T-helper 1 cell (primary cell): Measurements from ENCODE around the gene BEST2.
A peak's percentile ranks its signal among the peaks of the same experiment; 100 is the strongest.

Experiments used
- DNase-seq, 5 donors: peaks; one replicate each; pipeline ENCODE4 v3.0.0-alpha.2; 2012 to 2020

BEST2 gene

DNA sequence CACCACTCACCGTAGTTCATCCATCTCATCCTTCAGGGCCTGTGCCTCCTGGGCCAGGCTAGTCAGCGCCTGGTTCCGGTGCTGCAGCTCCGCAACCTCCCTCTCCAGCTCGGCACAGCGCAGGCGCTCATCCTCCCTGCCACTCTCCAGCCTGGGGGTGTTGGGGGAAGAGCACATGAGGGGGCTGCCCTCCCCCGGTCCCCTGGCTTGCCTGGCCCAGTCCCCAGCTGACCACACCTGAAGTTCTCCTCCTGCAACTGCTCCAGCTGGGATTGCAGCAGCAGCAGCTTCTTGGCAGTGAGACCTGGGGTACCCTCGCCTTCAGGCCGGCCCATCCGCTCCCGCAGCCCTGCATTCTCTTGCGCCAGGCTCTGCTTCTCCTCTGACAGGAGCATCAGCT, 19.3 kb downstream of the BEST2 start:
- DNase-seq = no peak

- no peak for DNase-seq
Observed at GRCh38 chr19:12772323-12772722, 20.7 kb downstream of the BEST2 start.

DNA sequence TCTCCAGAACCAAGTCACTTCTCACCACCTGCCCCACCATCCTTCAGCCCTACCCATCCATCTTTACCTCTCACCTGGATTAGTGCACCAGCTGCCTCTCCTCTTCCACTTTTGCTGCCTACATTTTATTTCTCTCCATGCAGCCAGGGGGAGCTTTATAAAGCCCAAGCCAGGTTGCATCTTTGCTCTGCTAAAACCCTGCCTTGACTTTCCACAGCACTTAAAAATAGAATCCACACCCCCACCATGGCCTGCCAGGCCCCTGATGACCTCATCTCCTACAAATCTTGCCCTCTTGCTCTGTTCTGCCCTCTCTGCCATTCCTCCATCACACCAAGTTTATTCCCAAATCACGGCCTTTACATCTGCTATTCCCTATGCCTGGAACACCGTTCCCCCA, 22.0 kb downstream of the BEST2 start:
- no peak for DNase-seq

DNA sequence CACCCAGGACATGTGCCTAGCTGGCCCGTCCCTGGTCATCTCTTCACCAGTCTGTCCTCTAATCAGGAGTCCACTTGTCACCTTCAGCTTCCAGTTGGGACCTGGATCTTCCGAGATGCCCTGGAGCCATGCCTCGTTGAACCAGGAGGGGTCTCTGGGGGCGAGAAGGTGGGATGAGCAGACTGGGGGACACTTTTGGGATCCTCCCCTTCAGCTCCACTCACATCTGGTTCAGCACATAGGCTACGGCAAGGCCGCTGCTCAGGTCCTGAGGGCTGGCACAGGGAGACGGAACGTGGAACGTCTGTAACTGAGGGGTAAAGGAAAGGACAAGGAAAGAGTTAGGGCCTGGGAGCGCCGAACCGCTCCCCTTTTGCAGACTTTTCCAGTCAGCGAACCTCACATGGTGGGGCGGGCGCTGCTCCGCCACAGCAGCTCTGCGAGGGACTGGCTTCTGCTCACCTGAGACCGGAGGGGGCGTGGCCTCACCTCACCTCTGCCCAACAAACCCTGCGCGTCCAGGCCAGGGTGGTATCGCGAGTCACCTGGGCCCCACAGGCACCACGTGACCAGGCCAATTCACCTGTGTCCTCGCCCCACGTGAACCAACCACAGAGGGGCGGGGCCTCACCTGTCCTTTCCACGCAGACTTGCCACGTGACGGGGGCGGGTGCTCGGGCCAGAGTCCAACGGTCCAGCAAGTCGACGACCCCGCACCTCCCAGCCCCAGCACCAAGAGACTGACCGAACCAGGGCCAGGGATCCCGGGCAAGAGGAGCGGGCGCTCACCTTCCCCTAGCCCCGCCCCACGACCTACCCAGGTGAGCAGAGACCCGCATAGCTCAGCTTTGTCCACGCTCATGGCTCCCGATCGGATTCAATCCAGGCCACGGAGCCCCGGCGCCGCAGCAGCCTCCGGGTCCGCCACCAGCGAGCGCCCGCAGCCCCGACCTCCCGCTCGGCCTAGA, 23.3 kb downstream of the BEST2 start, which contains the start of gene HOOK2:
HOOK2 (minus strand) TSS at position 965 of the 968 bp plus-strand sequence; CDS start at position 862, 103 bp downstream.
- peak in 1 of 5 donors; percentile 45 for DNase-seq

DNA sequence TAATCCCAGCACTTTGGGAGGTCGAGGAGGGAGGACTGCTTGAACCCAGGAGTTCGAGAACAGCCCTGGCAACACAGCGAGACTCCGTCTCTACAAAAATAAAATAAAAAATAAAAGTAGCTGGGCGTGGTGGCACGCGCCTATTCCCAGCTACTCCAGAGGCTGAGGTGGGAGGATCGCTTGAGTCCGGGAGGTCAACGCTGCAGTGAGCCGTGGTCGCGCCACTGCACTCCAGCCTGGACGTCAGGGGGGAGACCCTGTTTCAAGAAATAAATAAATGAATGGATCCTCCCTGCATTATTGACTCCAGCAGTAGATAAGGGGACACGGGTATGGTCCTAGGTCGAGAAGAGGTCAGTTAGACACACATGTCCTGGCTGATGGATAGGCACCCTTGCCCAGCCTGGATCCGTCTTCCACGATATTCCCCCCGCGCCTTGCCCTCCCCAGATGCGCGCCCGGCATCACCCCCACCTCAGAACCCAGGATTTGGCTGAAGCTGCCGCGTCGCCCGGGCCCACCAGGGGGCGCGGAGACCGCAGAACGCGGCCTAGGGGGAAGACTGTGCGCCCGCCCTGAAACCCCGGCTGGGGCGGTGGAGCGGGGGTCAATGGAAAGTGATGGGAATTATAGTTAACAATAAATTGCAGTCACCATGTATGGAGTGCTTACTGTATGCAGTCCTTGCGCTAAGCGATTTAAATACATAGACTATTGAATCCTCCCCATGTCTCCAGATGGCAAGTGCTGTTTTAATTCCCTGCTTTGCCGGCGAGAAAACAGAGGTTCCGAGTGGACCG, 25.8 kb downstream of the BEST2 start:
- DNase-seq = peak; percentile 53 to 80 (median 70)

DNA sequence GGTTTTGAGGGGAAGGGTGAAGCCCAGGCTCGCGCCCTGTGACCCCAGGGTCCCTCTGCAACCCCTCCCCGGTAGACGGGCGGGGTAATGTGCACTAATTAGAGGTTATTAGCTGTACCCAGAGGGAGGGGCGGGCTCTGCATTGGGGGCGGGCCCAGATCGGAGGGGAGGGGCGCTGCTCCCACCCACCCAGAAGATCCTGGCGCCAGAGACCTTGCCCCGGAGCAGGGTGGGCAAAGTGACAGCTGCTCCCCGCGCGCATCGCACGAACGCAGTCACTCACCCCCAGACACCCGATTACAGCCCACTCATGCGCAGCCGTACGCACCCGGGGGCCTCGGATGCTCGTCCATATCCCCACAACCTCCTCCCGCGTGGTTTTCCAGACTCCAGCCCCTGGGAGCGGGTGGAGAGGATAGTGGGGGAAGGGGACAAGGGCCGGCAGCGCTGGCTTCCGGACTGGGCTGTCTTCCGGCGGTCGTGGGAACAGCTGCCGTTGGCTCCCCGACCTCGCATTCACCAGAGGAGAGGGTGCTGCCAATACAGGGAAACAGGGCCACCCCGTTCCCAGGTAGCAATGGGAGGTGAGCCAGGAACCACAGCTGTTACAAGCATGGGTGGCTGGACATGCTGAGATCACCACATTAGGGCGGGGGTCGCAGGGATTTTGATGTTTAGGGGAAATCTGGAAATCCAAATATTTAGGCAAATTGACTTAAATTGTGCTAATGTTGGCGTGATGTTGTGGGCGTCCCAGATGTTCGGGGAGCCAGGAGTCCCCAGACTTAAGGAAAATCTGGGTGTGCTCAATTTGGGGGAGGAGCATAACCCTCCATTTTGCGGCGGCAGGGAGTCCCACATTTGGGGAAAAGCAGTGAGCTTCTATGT, 26.7 kb downstream of the BEST2 start:
- peak in 2 of 5 donors; percentile 37 to 67 for DNase-seq

DNA sequence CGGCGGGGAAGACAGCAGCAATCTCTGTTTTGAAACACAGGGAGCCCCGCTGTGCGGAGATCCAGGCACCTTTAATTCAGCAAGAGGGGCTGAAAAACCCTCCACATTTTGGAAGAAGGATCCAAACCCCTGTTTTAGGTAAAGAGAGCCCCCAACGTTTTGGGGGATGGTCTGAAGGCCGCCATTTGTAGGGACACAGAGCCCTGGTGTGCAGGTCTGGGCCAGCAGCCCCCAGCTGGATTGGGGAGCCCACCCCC, 27.2 kb downstream of the BEST2 start:
- DNase-seq = no peak

DNA sequence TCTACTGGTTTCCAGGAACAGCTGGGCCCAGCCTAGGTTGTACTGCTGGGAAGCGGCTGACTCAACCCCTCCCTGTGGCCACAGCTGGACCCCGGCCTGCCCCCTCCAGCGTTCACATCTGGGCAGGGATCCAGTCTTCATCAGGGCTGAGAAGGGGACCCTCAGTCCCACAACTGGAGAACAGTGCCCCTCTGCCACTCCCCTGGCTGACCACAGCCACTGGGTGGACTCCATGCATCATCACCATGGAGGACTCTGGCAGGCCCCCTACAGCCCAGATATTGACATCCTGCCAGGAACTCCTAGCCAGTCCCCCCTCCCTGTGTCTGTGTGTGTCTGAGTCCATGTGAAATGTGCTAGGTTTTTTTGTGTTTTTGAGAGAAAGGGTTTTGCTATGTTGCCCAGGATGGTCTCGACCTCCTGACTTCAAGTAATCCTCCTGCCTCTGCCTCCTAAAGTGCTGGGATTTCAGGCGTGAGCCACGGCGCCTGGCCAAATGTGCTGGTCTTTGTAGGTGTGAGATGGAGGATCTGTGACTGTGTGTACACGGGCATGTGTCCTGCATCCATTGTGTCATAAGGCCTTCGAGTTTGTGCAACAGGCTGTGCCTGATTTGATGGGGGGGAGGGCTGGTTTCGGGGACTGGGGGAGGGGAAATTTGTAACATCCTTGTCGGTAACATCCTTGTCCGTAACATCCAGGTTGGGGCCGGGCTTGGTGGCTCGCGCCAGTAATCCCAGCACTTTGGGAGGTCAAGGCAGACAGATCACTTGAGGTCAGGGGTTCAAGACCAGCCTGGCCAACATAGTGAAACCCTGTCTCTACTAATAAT, 27.8 kb downstream of the BEST2 start:
- DNase-seq = no peak

DNA sequence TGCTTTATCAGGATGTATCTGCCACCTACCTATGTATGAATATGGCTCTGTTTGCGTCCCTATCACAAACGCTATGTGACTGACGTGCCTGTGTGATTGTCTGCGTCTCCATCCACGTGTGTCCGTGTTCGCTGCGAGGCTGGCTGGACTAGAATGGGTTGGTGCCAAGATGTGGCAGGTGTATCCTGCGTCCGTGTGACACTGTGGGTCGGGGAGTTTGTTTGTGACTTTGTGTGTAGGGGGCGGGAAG, 30.5 kb downstream of the BEST2 start:
- peak in 1 of 5 donors; percentile 90 for DNase-seq

- DNase-seq = peak; percentile 92 to 98 (median 93)
Observed at GRCh38 chr19:12782424-12783290, 31.1 kb downstream of the BEST2 start.

DNA sequence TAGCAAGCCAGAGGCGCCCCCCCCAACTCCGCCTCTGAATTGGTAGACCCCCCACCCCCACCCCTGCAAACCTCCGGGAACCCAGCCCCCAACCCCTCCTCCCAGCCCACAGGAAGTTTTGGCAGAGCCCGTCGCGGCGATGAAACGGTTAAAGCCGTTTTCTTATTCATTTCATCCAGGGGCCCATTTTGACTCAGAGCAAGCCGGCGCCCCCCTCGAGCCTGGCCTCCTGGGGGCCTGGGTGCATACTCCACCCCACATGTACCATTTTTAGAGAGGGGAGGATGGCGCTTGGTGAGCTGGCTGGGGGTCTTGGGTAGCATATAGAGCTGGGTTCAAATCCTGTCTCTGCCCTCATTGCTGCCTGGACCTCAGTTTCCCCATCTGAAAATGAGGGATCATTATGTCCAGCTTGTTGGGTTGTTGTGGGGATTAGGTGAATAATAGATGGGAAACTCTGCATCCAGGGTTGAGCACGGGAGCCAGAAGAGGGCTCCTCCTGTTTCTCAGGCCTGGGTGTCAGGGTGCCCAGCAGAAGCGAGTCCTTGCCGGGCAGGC, 31.8 kb downstream of the BEST2 start:
- DNase-seq = peak in 1 of 5 donors; percentile 82

DNA sequence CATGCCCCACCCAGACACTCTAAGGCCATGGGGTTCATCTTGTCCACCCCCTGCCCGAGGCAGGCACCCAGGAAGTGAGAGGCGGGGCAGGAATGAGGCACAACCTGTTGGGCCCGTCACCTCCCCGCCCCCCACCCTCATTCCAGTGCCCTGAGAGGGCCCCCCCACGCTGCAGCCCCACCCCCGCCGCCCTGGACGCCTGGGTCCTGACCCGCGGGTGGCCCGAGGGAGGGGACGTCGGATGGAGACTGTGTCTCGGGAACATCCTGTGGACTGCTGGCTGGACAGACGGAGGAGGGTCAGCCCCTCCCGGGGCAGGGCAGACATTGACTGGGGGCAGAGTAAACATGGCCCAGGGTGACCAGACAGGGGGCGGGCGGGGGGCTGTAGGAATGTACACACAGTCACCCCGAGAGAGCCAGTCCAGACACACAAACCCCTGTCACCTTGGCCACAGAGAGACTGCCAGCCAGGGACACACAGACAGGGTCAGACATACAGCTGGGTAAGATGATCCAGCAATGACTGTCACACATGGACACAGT, 32.3 kb downstream of the BEST2 start:
- peak in 1 of 5 donors; percentile 46 for DNase-seq

DNA sequence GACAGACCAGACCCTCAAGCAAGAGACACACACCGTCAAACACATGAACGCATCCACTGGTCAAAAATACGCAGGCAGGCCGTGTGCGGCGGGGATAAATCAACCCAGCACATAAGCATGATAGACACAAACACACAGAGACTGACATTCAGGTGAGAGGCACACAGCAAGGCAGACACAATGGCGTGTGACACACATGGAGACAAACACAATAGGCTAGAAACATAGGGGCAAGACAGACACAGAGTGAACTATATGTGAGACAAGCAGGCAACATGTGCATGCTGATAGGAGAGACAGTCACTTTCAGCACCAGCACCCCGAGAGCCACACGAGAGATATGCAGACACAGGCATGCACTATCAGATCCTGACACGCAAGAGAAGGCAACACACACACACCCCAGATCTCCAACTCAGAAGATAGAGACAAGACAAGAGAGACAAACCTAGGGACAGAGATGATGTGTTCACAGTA, 32.8 kb downstream of the BEST2 start:
- peak in 2 of 5 donors; percentile 25 to 44 for DNase-seq

DNA sequence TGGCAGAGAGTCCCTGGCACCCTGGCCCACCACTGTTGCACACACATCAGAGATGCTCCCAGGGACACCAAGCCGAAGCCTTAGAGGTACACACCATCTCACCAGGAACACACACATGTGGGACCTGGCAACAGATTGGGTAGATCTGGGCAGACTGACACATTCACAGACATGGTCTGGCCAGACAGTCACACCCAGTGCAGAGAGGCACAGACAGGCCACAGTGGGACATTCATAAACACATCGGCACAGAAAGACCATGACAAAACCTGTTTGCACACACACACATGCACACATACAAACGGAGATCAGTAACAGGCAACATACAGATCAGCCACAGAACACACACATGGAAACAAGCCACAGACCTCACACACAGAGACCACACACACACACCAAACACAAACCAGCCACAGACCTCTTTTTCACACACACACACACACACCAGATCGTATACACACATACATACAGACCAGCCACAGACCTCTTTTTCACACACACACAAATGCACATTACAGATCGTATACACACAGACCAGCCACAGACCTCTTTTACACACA, 33.4 kb downstream of the BEST2 start:
- peak in 2 of 5 donors; percentile 31 to 61 for DNase-seq

- no peak for DNase-seq
Observed at GRCh38 chr19:12785431-12786031, 33.9 kb downstream of the BEST2 start.

- no peak for DNase-seq
Observed at GRCh38 chr19:12786141-12786870, 34.7 kb downstream of the BEST2 start.

DNA sequence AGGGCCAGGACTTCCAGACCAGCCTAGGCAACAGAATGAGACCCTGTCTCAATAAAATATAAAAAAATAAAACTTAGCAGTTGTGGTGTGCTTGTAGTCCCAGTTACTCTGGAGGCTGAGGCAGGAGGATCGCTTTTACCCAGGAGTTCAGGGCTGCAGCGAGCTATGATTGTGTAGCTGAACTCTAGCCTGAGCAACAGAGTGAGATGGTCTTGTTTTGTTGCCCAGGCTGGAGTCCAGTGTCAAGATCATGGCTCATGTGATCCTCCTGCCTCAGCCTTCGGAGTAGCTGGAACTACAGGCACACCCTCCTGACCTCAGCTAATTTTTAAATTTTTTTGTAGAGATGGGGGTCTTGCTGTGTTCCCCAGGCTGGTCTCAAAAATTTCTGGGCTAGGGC, 35.4 kb downstream of the BEST2 start:
- no peak for DNase-seq

DNA sequence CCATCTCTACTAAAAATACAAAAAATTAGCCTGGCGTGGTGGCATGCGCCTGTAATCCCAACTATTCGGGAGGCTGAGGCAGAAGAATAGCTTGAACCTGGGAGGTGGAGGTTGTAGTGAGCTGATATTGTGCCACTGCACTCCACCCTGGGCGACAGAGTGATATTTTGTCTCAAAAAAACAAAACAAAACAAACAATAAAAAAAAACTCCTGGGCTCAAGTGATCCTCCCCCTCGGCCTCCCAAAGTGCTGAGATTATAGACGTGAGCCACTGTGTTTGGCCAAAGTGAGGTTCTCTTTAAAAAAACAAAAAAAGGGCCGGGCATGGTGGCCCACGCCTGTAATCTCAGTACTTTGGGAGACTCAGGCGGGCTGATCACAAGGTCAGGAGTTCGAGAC, 35.9 kb downstream of the BEST2 start:
- no peak for DNase-seq
